Thoracic aorta (tissue), 2 donors: ENCODE measurements around the gene RASD1. TPM values are rescaled to one million over a fixed set of nuclear protein-coding genes. Genes with fewer than 3 reads are reported as not detected.

Experiments used
- ATAC-seq: fragments of 150-250 bp; one replicate; pipeline ENCODE4 v1.8.0; 2017; ENCODE audit warnings: low read depth; ENCODE audit not compliant: insufficient number of reproducible peaks, low FRiP score
- DNase-seq: peaks from one replicate; pipeline ENCODE4 v3.0.0-alpha.2; 2020; ENCODE audit warnings: low spot score
- H3K27ac ChIP-seq, 2 donors: fragments of 200-600 bp; sonication (generic); 1 replicate in 1 of 2; 2 replicates in 1 of 2; pipeline ENCODE4 v1.5.1; 2016; ENCODE audit warnings: mild to moderate bottlenecking in 2 of 2, moderate library complexity in 2 of 2
- H3K27me3 ChIP-seq: fragments of 200-600 bp; sonication (generic); replicated peaks from 2 replicates; pipeline ENCODE4 v1.6.0; 2016; ENCODE audit warnings: mild to moderate bottlenecking; ENCODE audit not compliant: insufficient read depth
- H3K36me3 ChIP-seq: fragments of 200-600 bp; sonication (generic); one replicate; pipeline ENCODE4 v1.5.1; 2016
- H3K4me1 ChIP-seq, 2 donors: fragments of 200-600 bp; sonication (generic); 1 replicate in 1 of 2; 2 replicates in 1 of 2; pipeline versions ENCODE4 v1.5.1 to v1.6.0; 2016; ENCODE audit warnings: low read depth in 2 of 2, mild to moderate bottlenecking in 1 of 2; ENCODE audit not compliant: control insufficient read depth in 1 of 2
- H3K4me3 ChIP-seq: fragments of 200-600 bp; sonication (generic); 2 replicates; pipeline ENCODE4 v1.5.1; 2016; ENCODE audit warnings: mild to moderate bottlenecking
- H3K9me3 ChIP-seq: fragments of 200-600 bp; sonication (generic); 2 replicates; pipeline ENCODE4 v1.5.1; 2016
- total RNA-seq, 2 donors: library from RNA; depleted of rRNA; stranded (reverse); fragments of >200 nt; gene quantifications; one replicate each; pipeline versions ENCODE4 v1.1.0 to v1.2.3, GENCODE V29; 2016
- TF ChIP-seq, protein P1 (sequence below): fragments of 200-600 bp; sonication (generic); IDR thresholded peaks from one replicate; pipeline ENCODE4 v1.5.1; 2019; ENCODE audit warnings: antibody characterized with exemption

RASD1 gene, protein sequence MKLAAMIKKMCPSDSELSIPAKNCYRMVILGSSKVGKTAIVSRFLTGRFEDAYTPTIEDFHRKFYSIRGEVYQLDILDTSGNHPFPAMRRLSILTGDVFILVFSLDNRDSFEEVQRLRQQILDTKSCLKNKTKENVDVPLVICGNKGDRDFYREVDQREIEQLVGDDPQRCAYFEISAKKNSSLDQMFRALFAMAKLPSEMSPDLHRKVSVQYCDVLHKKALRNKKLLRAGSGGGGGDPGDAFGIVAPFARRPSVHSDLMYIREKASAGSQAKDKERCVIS
- 10 to 100 TPM; 23.0 to 28.9 TPM for total RNA-seq

DNA sequence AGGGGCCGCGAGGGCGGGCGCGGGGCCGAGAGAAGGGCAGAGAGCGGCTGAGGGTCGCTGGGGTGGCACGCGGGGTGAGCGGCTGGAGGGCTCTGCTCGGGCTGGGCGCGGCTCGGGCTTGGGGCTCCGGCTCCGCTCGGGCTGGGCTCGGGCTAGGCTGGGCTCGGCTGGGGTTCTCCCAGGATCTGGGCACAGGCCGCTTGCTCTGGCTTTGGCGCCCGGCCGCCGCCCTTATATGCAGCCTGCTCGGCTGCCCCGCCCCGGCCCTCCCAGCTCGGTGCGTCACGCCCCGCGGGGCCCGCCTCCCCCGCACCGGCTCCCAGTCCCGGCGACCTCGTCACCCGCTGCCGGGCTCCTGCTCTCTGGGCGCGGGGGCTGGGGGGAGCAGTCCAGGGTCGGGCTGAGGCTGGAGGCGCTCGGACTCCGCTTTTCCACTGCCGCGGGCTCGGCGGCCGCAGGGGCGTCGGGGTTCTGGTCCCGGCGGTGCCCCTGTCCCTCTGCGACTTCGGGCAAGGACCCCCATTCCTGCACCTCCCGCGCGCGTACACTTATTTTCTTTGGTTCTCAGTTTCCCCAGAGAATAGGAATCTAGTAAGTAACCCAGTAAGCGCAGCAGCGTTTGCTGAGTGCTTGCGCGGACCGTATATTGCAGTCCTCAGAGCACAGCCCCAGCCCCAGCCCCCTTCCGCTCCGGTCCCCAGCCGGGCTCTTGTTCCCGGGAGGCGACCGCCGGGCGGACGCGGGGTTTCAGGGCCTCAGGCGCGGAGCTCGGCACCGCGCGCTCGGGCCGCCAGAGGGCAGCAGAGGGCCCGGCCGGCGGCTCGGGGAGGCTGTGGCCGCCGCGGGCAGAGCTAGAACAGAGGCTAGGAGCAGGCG lies at the start of gene RASD1:
Gene RASD1 (minus strand): TSS at position 207 of the 876 bp plus-strand sequence. CDS start 214 bp downstream, outside the sequence.
- peak within 1 kb of the TSS; percentile 70 to 82 for H3K27ac ChIP-seq
- peaks cover 8 to 24% of the 10 kb centered on the region in 2 donors for H3K4me1 ChIP-seq
- peaks cover 5% of the 10 kb centered on the region for H3K36me3 ChIP-seq
- H3K4me3 ChIP-seq = peak within 1 kb of the TSS; percentile 96
- DNase-seq (peak; percentile 61), ATAC-seq (peak; percentile 85)
- H3K27me3 ChIP-seq = no peaks in the 10 kb centered on the region
- H3K9me3 ChIP-seq = no peaks in the 10 kb centered on the region
- TF ChIP-seq, protein P1, sequence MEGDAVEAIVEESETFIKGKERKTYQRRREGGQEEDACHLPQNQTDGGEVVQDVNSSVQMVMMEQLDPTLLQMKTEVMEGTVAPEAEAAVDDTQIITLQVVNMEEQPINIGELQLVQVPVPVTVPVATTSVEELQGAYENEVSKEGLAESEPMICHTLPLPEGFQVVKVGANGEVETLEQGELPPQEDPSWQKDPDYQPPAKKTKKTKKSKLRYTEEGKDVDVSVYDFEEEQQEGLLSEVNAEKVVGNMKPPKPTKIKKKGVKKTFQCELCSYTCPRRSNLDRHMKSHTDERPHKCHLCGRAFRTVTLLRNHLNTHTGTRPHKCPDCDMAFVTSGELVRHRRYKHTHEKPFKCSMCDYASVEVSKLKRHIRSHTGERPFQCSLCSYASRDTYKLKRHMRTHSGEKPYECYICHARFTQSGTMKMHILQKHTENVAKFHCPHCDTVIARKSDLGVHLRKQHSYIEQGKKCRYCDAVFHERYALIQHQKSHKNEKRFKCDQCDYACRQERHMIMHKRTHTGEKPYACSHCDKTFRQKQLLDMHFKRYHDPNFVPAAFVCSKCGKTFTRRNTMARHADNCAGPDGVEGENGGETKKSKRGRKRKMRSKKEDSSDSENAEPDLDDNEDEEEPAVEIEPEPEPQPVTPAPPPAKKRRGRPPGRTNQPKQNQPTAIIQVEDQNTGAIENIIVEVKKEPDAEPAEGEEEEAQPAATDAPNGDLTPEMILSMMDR = peak; percentile 97

GRCh38 chr17:17545984-17546383 lies 49.8 kb upstream of the RASD1 start:
- Histone ChIP-seq H3K4me3 (no peak overlapping the region), H3K27ac (peak overlapping the region; percentile 53 to 57), H3K9me3 (no peaks in the 10 kb centered on the region), H3K4me1 (peaks cover 10 to 34% of the 10 kb centered on the region in 2 donors), H3K36me3 (no peaks in the 10 kb centered on the region), H3K27me3 (no peaks in the 10 kb centered on the region)
- ATAC-seq = no peak
- no peak for DNase-seq
- TF ChIP-seq, protein P1 = no peak

DNA sequence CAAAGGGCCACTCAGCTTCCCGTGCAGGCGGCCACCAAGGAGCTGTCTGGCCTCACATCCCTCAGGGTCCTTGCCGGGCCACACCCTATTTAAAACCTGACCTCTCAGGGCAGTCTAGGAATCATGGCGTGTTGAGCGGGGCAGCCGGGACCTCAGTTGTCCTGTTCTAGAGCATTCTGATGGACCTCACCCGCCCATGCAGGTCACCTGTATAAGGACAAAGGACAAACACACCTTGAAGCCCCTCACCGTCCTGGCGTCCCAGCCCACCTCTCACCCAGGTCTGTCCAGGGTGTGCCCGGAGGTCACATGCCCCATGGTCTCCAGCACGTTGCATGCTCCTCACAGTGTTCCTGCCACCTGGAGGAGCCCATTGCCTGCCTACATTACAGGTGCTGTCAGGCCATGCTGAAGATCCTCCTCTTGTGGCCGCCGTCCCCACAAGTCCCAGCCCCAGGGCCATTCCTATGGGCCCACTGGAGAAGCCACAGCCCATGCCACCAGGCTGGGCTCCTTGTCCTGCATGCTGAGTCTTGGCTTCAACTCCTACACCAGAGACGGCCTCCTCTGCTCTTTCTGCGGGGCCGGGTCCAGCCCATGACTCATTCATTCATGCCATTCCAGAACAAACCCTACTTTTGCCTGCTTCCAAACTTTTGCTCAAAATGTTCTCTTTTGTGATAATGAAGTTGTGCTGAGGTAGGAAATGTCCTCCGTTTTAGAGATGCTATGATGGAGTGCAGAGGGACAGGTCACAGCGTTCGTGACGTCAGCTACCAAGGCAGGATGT lies 49.0 kb upstream of the RASD1 start:
- Histone ChIP-seq H3K4me1 (peaks cover 10 to 39% of the 10 kb centered on the region in 2 donors), H3K27me3 (no peaks in the 10 kb centered on the region), H3K27ac (peak overlapping the region in 1 of 2 donors; percentile 57), H3K9me3 (no peaks in the 10 kb centered on the region), H3K36me3 (no peaks in the 10 kb centered on the region), H3K4me3 (peak overlapping the region; percentile 5)
- ATAC-seq = peak; percentile 54
- DNase-seq = no peak
- TF ChIP-seq, protein P1 = no peak

- TF ChIP-seq, protein P1 = no peak
- H3K36me3 ChIP-seq = no peaks in the 10 kb centered on the region
- H3K9me3 ChIP-seq = no peaks in the 10 kb centered on the region
- DNase-seq = no peak
- H3K4me1 ChIP-seq = peaks cover 24 to 61% of the 10 kb centered on the region in 2 donors
- ATAC-seq = no peak
- no peak overlapping the region for H3K4me3 ChIP-seq
- H3K27me3 ChIP-seq = no peaks in the 10 kb centered on the region
- no peak overlapping the region for H3K27ac ChIP-seq
Measured at GRCh38 chr17:17542906-17543635, 46.9 kb upstream of the RASD1 start.
